Stimulated activated CD8-positive, alpha-beta memory T cell treated with anti-CD3 and anti-CD28 coated beads, Interleukin-2, amount 100 ng/mL, for 48 hours (primary cell): ENCODE data around the gene PDSS2.
"Not testable (repeated sequence)": the region's sequence is repeated elsewhere in the genome, so short reads cannot be mapped to it uniquely, and the experiment has no call there.

Experiments used
- DNase-seq, 2 donors: peaks; one replicate each; pipeline ENCODE4 v3.0.0-alpha.2; 2020; ENCODE audit warnings: low read depth in 2 of 2

Gene PDSS2

DNA sequence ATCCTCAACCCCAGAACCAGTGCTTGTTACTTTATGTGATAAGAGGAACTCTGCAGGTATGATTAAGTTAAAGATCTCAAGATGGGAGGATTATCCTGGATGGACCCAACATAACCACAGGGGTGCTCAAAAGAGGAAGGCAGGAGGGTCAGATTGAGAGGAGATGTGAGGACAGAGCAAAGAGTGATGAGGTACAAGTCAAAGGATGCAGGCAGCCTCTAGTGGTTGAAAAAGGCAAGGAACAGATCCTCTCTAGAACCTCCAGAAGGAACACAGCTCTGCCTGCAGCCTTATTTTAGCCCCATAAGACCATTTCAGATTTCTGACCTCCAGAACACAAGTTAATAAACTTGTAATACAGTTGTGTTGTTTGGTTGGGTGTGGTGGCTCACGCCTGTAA, 41.2 kb downstream of the PDSS2 start:
- DNase-seq, result no peak

DNA sequence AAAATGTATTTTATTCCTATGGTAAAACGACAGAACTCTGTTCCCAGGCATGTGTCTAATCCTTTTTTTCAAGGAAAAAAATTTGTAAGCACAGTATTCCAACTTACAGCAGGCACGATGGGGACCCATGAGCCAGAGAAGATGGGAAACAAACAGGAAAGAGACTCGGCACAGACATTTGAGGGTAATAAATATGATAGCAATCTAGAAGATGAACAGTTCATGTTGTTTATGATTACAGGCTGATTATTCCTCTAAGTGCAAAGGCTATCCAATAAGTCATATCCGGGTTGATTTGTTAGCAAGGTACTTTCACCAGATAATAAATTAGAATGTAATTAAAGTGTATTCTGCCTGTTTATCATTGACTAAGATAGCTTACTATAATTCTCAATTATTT, 43.2 kb downstream of the PDSS2 start:
- no peak for DNase-seq

- DNase-seq, result no peak
Observed at GRCh38 chr6:107413966-107414645, 45.3 kb downstream of the PDSS2 start.

DNA sequence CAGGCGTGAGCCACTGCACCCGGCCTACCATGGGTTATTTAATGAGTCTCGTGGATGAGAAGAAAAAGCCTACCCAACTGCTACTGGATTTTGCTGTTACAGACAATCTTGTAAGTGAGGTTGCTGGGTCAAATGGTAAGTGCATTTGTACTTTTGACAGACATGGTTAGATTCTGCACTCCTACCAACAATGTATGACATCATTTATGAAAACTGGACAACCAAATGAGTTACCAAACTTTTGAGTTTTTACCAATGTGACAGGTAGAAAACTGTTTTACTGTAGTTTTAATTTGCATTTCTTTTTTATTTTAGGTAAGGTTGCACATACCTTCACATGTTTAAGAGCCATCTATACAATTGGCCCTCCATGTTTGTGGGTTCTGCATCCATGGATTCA, 48.2 kb downstream of the PDSS2 start:
- no peak for DNase-seq

DNA sequence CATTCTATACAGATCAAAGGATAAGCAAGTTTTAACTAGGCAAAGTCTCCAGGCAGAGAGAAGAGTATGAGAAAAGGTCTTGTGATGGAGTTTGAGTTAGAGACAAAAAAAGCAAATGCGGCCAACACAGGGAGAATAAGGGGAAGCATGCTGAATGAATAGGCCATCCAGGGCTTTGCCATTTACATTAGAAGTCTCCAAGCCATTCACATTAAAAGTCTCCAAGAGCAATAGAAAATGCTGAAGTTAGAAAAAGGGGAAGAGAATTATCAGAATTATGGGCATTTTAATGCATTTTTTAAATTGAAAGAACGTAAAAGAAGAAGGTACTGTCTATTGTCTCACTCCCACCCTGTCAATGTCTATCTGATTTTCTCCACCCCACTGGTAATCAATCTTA, 49.4 kb downstream of the PDSS2 start:
- no peak for DNase-seq

GRCh38 chr6:107408714-107409113, 50.6 kb downstream of the PDSS2 start:
- no peak for DNase-seq

- DNase-seq, result no peak
Observed at GRCh38 chr6:107405002-107405401, 54.4 kb downstream of the PDSS2 start.

- DNase-seq, result no peak
Observed at GRCh38 chr6:107402533-107402932, 56.8 kb downstream of the PDSS2 start.

DNA sequence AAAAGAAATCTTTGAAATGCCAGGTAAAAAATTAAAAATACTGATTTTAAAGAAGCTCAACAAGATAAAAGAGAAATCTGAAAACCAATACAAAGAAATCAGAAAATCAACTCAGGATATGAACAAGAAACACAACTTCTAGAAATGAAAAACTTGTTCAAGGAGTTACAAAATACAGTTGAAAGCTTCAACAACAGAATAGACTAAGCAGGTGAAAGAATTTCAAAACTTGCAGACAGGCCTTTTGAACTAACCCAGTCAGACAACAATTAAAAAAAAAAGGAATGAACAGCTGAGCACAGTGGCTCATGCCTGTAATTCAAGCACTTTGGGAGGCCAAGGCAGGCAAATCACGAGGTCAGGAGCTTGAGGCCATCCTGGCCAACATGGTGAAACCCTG, 57.8 kb downstream of the PDSS2 start:
- DNase-seq, result no peak

GRCh38 chr6:107400616-107401147, 58.7 kb downstream of the PDSS2 start:
- DNase-seq, result no peak

DNA sequence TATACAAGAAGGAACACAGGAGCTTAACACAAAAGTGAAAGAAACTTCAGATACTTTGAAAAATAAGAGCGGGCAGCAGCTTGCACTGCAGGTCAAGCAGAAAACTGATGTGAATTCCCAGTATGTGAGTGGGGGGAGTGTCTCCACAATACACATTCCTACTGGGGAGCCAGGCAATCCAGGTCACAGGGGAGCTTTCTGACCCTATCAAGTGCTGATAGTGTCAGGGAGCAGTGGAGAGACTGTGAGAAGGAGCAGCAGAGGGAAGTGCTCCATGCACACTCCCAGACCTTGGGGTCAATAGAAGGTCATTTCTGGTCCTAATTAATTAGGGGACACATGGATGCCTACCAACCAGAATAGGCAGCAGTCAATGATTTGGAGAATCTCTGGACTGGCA, 59.4 kb downstream of the PDSS2 start:
- DNase-seq, result no peak

GRCh38 chr6:107398001-107398400, 61.4 kb downstream of the PDSS2 start:
- no peak for DNase-seq

- no peak for DNase-seq
Observed at GRCh38 chr6:107396211-107396610, 63.2 kb downstream of the PDSS2 start.

DNA sequence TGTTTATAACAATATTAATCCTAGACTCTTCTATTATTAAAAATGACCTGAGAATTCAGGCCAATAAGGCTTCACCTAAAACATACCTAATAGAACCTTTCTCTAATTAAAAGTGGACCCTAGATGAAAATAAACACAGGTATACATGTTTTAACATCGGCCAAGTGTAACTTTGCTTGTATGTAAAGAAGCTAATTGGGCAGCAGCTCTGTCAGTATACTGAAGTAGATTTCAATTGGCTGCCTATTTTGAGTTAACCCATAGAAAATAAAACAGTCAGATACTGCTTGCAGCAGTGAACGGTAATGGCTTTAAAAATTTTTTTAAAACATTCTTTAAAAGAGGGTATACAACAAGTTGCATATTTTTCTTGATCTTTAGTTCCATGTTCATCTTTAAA, 67.3 kb downstream of the PDSS2 start:
- no peak for DNase-seq

- DNase-seq, result no peak
Observed at GRCh38 chr6:107390685-107391435, 68.5 kb downstream of the PDSS2 start.

DNA sequence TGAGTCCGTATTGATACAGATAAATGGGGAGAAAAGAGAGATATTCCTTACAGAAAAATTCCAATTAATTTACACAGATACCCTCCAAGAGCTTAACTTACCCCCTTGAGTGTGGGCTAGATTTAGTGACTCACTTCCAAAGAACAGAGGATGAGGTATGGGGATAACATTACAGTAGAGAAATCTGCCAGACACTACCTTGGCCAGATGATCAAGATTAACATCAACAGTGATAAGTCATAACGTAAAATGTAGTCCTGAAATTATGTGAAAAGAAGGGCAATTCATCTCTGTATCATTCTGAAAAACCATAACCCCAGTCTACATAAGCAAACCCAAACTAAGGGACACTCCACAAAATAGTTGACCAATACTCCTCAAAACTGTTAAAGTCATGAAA, 69.3 kb downstream of the PDSS2 start:
- no peak for DNase-seq

DNA sequence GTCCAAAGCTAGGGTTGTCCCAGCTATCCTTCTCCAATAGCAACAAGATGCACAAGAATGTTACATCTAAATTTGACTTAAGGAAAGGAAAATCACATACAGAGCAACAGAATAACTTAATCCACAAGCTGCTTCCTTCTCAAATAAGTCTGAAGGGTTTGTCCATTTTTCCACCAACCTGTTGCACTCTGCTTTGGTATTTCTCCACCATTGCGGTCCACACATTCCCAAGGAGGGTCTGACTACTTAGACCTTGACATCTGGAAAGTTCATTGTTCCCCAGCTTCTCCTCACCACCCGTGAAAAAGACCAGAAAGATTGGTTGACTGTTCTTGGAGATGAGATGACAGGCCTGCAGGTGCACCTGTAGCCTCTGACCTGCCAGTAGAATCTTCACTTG, 72.5 kb downstream of the PDSS2 start:
- no peak for DNase-seq

- DNase-seq, result no peak
Observed at GRCh38 chr6:107386340-107386739, 73.0 kb downstream of the PDSS2 start.

- DNase-seq, result no peak
Observed at GRCh38 chr6:107383705-107384104, 75.7 kb downstream of the PDSS2 start.

GRCh38 chr6:107374264-107374663, 85.1 kb downstream of the PDSS2 start:
- DNase-seq, result no peak

DNA sequence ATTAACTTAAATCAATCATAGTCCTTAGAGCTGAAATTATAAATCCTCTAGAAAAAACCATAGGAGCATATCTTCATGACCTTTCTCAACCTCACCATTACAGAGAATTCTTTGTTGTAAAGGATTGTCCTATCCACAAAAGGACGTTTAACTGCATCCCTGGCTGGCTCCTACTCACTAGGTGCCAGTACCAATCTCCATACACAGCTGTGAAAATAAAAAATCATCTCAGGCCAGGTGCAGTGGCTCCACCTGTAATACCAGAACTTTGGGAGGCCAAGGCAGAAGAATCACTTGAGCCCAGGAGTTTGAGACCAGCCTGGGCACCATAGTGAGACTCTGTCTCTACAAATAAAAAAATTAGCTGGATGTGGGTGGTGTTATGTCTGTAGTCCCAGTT, 89.9 kb downstream of the PDSS2 start:
- DNase-seq, result no peak

- DNase-seq, result no peak
Observed at GRCh38 chr6:107368471-107368870, 90.9 kb downstream of the PDSS2 start.

DNA sequence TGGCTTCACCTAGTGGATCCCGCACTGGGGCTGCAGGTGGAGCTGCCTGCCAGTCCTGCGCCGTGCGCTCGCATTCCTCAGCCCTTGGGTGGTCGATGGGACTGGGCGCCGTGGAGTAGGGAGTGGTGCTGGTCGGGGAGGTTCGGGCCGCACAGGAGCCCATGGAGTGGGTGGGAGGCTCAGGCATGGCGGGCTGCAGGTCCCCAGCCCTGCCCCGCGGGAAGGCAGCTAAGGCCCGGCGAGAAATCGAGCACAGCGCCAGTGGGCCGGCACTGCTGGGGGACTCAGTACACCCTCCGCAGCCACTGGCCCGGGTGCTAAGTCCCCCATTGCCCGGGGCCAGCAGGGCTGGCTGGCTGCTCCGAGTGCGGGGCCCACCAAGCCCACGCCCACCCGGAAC, 95.2 kb downstream of the PDSS2 start:
- DNase-seq, result not testable (repeated sequence)
